HL-60/S4 treated with phorbol 12-myristate 13-acetate at 8.2 ng/mL for 4 days and 3 days (cell line): ENCODE results near the gene RNF215.
"Not testable (repeated sequence)": the region's sequence is repeated elsewhere in the genome, so short reads cannot be mapped to it uniquely, and the experiment has no call there.

Experiments used
- in situ Hi-C: fragments of 300-500 bp; cut with MboI; formaldehyde crosslinking; loops from 2 replicates; pipeline ENCODE4 v1.15.0; 2022; ENCODE audit warnings: low sequenced_read_pairs

RNF215 gene

GRCh38 chr22:30421695-30422480, 34.7 kb upstream of the RNF215 start:
- in situ Hi-C loops: no loop called here

- in situ Hi-C loops: no loop called here
Observed at GRCh38 chr22:30420347-30421125, 33.3 kb upstream of the RNF215 start.

- in situ Hi-C loops: no loop called here
Observed at GRCh38 chr22:30416837-30417236, 29.6 kb upstream of the RNF215 start.

GRCh38 chr22:30416403-30416802, 29.2 kb upstream of the RNF215 start:
- in situ Hi-C loops: no loop called here

- in situ Hi-C loops: no loop called here
Observed at GRCh38 chr22:30414525-30415047, 27.4 kb upstream of the RNF215 start.

GRCh38 chr22:30413745-30414524, 26.7 kb upstream of the RNF215 start:
- in situ Hi-C loops: no loop called here

- in situ Hi-C loops: no loop called here
Observed at GRCh38 chr22:30413001-30413400, 25.8 kb upstream of the RNF215 start.

GRCh38 chr22:30411780-30412179, 24.6 kb upstream of the RNF215 start:
- in situ Hi-C loops: no loop called here

GRCh38 chr22:30408388-30409102, 21.3 kb upstream of the RNF215 start:
- in situ Hi-C loops: no loop called here

GRCh38 chr22:30406400-30406799, 19.2 kb upstream of the RNF215 start:
- in situ Hi-C loops: no loop called here

- in situ Hi-C loops: no loop called here
Observed at GRCh38 chr22:30405731-30406130, 18.5 kb upstream of the RNF215 start.

GRCh38 chr22:30404307-30404706, 17.1 kb upstream of the RNF215 start:
- in situ Hi-C loops: no loop called here

- in situ Hi-C loops: not testable (repeated sequence)
Observed at GRCh38 chr22:30402766-30403104, 15.5 kb upstream of the RNF215 start.

- in situ Hi-C loops: no loop called here
Observed at GRCh38 chr22:30402028-30402765, 15.0 kb upstream of the RNF215 start.

- in situ Hi-C loops: not testable (repeated sequence)
Observed at GRCh38 chr22:30401024-30401423, 13.8 kb upstream of the RNF215 start.

- in situ Hi-C loops: no loop called here
Observed at GRCh38 chr22:30400159-30400558, 12.9 kb upstream of the RNF215 start.

- in situ Hi-C loops: loop anchor here (25.0 kb wide), 1 partner anchor 287 kb away; no protein-coding TSS in a partner anchor
Observed at GRCh38 chr22:30399718-30400117, 12.5 kb upstream of the RNF215 start.

GRCh38 chr22:30398685-30399680, 11.8 kb upstream of the RNF215 start:
- in situ Hi-C loops: loop anchor here (25.0 kb wide), 1 partner anchor 287 kb away; no protein-coding TSS in a partner anchor
